ENCODE data around the gene CAMTA1.

GRCh38 chr1:7528386-7529198 lies 743.3 kb downstream of the CAMTA1 start:
- TF ChIP-seq CTCF (IDR thresholded peaks at IDR 0.05), result no peak
- TF ChIP-seq POLR2A (IDR thresholded peaks at IDR 0.05), result no peak
- no peak for TF ChIP-seq EP300 (IDR thresholded peaks at IDR 0.05)
